Jurkat, Clone E6-1 (cell line): Measurements from ENCODE around the gene BRINP1. TPM values are rescaled to one million over a fixed set of nuclear protein-coding genes. Genes with fewer than 3 reads are reported as not detected.

Experiments used
- DNase-seq: peaks from one replicate; pipeline ENCODE4 v3.0.0-alpha.2; 2011; ENCODE audit warnings: low read depth, low spot score
- H3K4me3 ChIP-seq: 2 replicates; pipeline ENCODE4 v1.5.1; 2011; ENCODE audit warnings: mild to moderate bottlenecking, low read length, control low read depth, moderate library complexity
- polyA plus RNA-seq: library from polyadenylated mRNA; unstranded; fragments of >200 nt; gene quantifications from one replicate; pipeline ENCODE4 v1.2.1, GENCODE V29; 2012; ENCODE audit warnings: missing spikeins; ENCODE audit not compliant: insufficient read length, insufficient read depth

Gene BRINP1, protein sequence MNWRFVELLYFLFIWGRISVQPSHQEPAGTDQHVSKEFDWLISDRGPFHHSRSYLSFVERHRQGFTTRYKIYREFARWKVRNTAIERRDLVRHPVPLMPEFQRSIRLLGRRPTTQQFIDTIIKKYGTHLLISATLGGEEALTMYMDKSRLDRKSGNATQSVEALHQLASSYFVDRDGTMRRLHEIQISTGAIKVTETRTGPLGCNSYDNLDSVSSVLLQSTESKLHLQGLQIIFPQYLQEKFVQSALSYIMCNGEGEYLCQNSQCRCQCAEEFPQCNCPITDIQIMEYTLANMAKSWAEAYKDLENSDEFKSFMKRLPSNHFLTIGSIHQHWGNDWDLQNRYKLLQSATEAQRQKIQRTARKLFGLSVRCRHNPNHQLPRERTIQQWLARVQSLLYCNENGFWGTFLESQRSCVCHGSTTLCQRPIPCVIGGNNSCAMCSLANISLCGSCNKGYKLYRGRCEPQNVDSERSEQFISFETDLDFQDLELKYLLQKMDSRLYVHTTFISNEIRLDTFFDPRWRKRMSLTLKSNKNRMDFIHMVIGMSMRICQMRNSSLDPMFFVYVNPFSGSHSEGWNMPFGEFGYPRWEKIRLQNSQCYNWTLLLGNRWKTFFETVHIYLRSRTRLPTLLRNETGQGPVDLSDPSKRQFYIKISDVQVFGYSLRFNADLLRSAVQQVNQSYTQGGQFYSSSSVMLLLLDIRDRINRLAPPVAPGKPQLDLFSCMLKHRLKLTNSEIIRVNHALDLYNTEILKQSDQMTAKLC
- polyA plus RNA-seq, result not detected

DNA sequence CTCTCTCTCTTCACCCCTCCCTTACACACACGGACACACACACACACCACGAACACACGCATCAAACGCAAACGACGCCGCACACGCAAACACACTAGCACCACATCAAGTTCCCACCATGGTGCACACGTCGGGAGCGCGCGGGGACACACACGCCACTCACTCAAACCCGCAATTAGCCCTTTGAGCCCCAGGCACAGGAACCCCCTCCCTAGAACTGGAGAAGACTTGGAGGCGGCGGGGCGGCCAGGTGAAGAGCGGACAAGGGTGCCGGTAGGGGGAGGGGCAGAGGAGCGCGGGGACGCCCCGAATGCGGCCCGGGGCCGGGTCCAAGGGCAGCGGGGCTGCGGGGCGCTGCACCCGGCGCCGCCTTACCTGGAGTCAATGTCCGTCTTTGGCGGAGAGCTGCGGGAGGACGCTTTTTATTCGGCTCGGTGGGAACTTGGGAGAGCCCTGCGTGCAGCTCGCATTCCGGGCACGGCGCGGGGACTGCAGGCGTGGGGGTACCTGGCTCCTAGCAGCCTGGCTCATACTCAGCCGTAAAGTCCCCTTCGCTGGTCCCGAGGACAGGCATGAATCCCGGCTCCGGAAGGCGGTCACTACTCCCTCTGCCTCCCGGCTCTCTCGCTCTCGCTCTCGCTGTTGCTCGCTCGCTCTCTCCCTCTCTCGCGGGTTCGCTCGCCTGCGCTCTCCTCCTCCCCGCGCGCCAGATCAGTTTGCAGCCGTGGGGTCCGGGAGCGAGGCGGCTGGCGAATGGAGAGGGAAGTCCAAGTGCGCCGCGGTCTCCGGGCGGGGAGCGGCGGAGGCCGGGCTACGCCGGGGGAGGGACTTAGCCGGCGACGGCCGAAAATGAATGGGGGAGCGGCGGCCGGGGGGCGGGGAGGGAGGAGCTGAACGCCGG lies at the start of gene BRINP1:
BRINP1 (minus strand) TSS at position 755 of the 901 bp plus-strand sequence. CDS start 56,080 bp downstream, outside the sequence.
- no peak for DNase-seq
- no peak within 1 kb of the TSS for H3K4me3 ChIP-seq

DNA sequence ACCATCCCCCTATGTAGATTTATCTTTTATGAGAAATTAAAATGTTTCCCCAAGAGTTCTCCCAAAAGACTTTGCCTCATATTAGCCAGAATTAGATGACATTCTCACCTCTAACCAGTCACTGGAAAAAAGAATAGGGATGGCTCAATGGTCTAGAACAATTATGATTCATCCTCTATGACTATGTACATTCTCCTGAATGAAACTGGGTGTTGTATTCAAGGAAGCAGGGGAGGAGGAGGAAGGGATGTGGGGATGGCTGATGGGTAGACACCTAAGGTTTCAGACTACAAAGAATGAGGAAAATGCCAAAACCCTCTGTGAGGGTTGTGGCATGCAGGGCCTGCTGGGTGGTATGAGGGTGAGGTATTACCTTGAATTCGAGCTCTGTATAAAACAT lies 49.5 kb upstream of the BRINP1 start:
- no peak for DNase-seq

DNA sequence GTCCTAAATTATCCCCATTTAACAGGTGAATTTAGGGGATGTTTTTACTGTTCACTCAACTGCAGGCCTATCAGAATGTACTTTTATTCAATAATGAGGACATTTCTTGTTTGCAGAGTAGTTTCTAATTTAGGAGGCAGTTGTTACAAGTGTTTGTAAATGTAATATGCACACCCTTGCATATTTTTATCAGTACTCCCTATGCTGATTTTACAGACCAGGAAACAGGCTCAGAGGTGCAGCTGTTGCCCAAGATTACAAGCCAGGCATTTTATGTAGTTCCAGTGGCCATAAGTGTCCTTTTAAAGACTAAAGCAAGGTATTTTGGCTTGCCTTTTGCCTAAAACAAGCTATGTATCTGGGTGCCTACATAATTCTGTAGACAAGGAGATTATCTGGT lies 47.6 kb upstream of the BRINP1 start:
- no peak for DNase-seq
- H3K4me3 ChIP-seq, result no peak overlapping the region

More for the DNA sequence above, 49.5 kb upstream of the BRINP1 start:
- no peak overlapping the region for H3K4me3 ChIP-seq

DNA sequence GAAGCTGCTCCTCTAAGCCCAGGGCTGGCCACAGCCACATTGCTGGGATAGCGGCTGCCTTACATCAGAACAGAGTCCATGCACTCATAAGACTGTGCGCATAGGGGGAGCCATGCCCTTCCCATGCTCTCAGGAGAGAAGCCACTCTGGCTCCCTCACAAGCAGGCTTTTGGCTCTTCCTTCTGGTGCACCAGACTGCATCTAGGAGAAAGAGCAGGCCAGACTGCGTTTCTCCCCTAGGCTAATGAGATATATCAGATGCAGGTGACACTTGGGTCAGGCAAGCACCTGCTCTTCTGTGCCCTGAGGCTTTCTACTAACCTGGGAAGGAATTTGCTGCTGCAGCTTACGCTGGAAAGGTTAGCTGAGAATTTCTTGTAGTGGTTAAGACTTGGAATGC lies 43.2 kb upstream of the BRINP1 start:
- no peak for DNase-seq
- H3K4me3 ChIP-seq, result no peak overlapping the region

DNA sequence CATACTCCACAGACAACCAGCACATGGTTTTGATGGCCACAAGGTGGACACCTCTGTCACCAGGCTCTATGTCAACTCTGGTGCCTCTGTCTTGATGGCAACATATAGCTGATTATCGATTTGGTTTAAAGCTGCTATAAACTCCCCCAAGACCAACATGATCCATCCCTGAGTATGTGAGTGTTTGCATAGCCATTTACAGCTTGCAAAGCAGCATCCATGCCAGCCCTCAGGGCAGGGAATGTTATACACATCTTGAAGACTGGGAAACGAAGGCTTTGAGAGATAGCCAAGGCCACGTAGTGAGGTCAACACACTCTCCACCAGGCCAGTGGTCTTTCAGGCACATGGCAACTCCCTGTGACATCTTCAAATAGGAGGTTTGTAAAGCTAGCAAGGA lies 40.3 kb upstream of the BRINP1 start:
- H3K4me3 ChIP-seq, result no peak overlapping the region
- no peak for DNase-seq

DNA sequence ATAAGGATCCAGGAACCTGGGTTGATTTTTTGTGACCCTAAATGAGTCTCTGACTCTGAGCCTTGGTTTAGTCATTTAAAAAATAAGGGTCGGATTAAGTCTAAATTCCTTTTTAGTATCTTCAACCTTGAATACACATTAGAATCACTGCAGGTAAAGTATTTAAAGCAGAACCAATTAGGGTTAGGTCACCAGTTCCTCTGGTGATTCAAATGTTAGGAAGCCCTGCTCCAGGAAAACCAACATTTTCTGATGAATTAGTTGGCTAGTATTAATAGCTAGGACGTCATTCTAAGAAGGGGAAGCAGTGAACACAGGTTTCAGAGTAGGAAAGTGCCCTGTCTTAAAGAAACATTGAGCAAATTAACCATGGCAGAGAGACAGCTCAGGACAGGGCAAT lies 31.4 kb upstream of the BRINP1 start:
- H3K4me3 ChIP-seq, result no peak overlapping the region
- no peak for DNase-seq

DNA sequence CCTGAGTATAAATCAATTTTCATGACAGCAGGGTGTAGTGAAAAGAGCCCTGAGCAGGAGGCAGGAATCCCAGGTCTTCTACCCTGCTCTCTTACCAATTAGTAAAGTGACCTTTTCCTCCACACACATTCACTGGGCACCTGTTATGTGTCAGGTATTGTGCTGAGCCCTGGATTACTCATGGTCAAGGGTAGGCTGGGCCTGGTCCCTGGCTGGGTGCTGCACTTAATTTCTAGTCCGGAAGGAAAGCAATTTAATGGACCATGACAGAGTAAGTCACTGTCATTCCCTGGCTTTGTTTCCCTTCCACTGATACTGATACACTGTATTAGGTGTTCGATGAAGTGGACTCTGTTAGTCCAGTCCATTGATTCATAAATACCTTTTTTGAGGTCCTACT lies 29.1 kb upstream of the BRINP1 start:
- no peak for DNase-seq
- H3K4me3 ChIP-seq, result no peak overlapping the region

DNA sequence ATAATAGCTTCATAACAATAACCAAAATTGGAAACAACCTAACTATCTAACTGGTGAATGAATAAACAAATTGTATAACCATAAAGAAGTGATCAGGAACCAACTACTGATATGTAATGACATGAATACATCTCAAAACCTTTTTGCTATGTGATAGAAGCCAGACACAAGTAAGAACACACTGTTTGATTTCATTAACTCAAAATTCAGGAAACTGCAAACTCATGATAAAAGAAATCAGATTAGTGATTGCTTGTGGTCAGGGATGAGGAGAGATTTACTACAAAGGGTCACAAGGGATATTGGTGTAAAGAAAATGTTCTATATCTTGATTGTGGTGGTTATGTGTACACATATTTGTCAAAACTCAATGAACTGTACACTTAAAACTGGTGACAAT lies 22.6 kb upstream of the BRINP1 start:
- DNase-seq, result no peak
- no peak overlapping the region for H3K4me3 ChIP-seq

DNA sequence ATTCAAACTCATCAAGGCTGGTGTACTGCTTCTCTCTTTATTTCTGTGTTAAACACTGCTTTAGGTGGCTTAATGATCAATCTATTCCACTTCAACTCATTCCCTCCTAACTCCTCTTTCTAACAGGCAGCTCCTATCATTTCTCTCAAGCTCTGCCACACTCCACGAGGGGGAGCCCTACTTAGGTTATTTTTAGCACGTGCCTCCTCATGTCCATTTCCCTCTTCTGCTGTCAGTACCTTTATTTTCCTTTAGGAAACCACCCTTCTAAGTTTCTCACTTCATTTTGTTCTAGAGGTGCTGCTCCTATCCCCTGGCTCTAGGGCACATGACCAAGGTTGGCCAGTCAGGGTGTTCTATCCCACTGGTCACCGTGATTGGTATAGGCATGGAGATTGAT lies 6.7 kb upstream of the BRINP1 start:
- peak; percentile 26 for DNase-seq
- H3K4me3 ChIP-seq, result no peak overlapping the region

DNA sequence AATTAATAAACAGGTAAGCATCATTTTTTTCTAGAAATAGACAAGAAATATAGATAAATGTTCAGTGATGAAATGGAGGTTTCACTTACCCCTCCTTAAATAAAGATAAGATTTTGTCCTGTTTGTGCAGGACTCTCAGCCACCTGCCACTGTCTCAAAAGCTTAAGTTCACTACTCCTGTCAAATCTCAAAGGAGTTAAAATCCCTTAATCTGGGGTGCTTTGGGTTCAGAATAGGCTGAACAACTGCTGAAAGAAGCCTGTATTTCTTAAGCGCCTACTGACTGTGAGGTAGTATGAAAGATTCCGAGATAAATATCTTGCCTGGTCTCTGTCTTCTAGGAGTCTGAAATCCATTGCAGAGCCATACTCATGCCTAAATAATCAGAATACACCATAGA lies 3.7 kb upstream of the BRINP1 start:
- DNase-seq, result no peak
- no peak overlapping the region for H3K4me3 ChIP-seq

DNA sequence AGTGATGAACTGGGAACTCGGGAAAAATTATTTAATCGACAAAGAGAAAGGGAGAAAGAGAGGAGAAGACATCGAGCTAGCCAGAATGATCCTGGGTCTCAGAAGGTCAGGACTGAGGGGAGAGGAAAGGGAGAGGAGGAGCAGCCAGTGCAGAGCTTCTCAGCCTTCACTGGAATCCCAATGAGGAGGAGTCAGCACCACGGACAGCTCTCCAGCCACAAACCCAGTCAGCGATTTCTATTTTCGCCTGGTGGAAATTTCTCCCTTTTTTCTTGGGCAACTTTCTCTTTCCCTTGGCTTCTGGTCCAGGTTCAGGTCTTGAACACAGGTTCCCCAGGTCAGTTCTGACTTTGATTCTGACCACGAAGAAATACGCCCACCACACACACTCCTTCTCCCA lies 1.6 kb upstream of the BRINP1 start:
- DNase-seq, result no peak

DNA sequence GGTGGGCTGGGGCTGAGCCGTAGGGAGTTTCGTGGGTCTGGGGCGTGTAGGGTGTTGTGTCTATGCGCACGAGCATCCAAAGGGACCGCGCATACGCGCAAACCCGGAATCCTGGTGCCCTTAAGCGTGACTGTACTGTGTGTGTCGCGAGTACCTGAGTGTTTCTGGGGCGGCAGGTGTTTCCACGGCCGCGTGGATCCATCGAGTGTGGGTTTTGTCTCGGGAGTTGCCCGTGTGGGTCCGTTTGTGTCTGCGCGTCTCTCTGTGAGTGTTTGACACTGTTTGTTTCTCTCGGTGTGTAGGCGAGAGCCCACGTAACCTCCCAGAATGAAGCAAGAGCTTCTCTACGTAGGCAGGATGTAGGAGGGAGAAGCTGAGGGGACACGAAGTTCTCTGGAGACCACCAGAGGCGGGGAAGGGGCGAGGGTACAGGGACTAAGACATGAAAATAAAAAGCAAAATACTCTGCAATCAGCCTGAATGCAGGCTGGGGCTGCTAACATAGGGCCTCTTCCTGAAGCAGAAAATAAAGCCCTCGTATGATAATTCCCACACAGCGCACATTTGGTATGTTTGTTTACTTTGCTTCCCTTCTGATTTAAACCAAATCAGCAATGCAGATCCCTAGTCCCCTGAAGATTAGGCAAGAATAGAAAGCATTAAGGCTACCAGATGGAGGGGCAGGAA lies 588 bp upstream of the BRINP1 start:
- DNase-seq, result no peak

More for the DNA sequence above, 1.6 kb upstream of the BRINP1 start:
- no peak overlapping the region for H3K4me3 ChIP-seq

DNA sequence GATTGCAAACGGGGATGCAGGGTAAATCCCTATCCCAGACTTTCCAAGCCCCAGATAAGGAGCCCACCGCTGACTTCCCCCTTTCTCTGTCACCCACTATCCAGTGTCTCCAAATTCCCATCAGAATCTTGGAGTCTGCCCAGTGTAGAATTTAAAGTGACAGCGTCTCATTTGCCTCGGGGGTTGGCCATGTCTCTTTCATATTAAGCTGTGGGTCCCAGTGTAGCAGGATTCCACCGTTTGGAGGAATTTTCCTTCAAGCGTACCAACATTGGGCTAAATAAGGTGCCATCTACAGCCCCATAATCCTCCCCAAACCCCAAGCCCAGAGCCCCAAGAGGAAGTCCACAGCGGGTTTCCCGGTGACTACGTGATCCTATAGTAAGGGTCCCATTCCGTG lies 1.1 kb downstream of the BRINP1 start:
- no peak overlapping the region for H3K4me3 ChIP-seq
- no peak for DNase-seq

More for the DNA sequence above, 588 bp upstream of the BRINP1 start:
- H3K4me3 ChIP-seq, result no peak overlapping the region

DNA sequence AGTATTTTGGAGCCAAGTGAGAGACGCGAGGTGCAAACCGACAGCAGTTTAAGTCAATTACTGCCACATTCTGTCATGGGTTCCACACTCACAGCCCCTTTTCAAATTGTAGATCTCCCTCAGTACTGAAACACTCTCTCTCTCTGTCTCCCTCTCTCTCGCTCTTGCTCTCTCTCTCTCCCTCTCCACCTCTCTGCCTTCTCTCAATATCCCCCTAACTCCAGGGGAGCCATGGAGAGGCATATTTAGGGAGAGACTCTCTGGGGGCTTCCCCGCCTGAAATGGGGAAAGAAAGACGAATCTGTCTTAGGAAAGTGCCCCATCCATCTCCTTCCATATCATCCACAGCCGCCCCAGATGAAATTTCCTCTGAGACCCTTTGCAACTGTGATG lies 1.6 kb downstream of the BRINP1 start:
- H3K4me3 ChIP-seq, result no peak overlapping the region
- no peak for DNase-seq

DNA sequence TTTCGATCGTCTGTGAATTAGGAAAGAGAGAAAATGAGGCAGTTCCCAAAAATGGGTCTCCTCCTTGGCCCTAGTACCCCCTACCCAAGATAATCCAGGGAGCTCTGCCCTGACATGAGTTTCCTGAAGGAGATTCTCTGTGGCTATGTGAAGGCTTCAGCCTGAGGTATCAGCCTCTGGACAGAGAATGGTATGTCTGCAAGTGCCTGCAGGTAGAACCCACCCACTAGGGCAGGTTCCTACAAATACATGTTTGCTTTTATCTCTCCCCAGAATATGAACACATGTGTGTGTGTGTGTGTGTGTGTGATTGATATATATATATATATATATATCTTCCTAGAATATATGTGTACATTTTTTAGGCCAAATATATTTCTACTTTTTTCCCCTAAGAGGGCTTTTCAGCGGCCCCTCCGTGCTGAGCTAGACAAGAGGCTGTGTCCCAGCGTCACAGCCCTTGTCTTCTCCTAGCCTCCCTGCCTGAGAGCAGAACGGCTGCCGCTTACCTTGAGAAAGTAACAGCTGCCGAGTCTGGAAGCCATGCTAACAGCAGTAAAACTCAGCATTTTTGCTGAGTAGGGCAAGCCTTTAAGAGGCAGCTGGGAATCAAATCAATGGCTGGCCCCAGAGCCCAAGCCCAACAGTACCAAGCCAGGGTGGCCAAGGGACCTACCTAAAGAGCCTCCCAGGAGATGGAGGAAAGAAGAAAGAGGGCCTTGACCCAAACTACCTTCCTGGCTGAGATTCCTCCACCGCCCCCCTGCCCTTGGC lies 2.1 kb downstream of the BRINP1 start:
- H3K4me3 ChIP-seq, result no peak overlapping the region
- DNase-seq, result no peak

DNA sequence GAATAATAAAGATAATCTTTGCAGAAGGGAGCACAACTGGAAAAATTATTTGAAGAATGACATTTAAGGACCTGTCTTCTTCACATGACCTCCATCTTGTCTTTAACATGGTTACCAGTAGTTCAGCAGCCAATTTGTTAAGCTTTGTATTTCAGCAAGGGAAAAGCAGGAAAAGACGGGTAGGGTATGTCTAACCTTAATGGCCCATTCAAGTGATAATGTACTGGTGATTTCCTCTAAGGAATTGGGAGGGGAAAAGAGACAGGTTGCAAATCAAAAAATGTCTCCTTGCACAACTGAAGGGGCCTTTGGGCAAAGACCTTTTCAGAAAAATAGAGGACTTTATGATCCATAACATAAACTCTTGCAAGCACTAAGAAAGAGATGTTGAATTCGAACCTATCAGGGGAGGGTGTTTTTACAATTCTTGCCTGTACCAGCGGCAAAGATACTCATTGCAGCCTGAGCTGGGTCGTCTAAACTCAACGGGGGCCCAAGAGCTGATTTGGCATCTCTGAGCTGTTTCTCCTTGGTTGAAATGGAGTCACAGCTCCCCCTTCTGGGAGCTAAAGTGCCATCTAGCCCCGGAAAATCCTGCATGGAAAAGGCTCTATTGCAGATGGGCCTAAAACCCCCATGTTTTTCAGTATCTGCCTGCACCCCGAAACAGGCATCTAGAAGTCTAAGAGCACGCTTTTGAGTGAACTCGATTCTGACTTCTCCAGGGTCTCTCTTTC lies 3.8 kb downstream of the BRINP1 start:
- peak; percentile 10 for DNase-seq
- no peak overlapping the region for H3K4me3 ChIP-seq

DNA sequence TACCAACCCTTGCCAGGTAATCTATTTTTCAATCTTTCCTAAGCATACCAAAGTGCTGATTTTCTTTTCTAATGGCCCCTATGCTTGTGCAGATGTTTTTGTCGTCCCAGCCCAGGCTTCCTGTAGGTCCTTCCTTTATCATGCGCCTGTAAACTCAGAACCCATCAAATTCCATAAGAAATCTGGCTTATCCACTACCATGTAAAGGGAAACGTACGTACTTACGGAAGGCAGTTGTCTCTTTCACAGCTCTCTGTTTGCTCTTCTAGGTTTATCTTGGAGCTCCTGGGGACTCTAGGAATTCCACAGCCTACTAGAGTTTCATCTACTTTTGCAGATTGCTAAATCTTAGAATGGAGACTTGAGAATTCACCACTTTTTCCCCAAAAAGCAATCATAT lies 9.0 kb downstream of the BRINP1 start:
- H3K4me3 ChIP-seq, result no peak overlapping the region
- DNase-seq, result no peak
